Upper lobe of left lung (tissue), 6 donors: ENCODE data around the gene LRRK1. TPM values are rescaled to one million over a fixed set of nuclear protein-coding genes. Genes with fewer than 3 reads are reported as not detected.
A peak's percentile ranks its signal among the peaks of the same experiment; 100 is the strongest.

ENCODE experiments used
- ATAC-seq, 2 donors: fragments of 200-7000 bp; cut with Tn5 transposase; one replicate each; pipeline ENCODE4 v1.9.1; 2022; ENCODE audit warnings: mild to moderate bottlenecking in 2 of 2, moderate library complexity in 2 of 2; ENCODE audit not compliant: low FRiP score in 2 of 2
- DNase-seq, 2 donors: peaks; one replicate each; pipeline ENCODE4 v3.0.0-alpha.2; 2019 to 2020
- H3K27ac ChIP-seq, 4 donors: fragments of 200-600 bp; sonication (generic); one replicate each; pipeline ENCODE4 v1.5.1; 2016 to 2019
- H3K27me3 ChIP-seq, 4 donors: fragments of 200-600 bp; sonication (generic); one replicate each; pipeline ENCODE4 v1.5.1; 2017 to 2019
- H3K36me3 ChIP-seq, 4 donors: fragments of 200-600 bp; sonication (generic); one replicate each; pipeline ENCODE4 v1.5.1; 2016 to 2019
- H3K4me1 ChIP-seq, 4 donors: fragments of 200-600 bp; sonication (generic); one replicate each; pipeline ENCODE4 v1.5.1; 2018 to 2019
- H3K4me3 ChIP-seq, 4 donors: fragments of 200-600 bp; sonication (generic); one replicate each; pipeline ENCODE4 v1.5.1; 2017 to 2019; ENCODE audit warnings: mild to moderate bottlenecking in 2 of 4, moderate library complexity in 1 of 4
- H3K9me3 ChIP-seq, 4 donors: fragments of 200-600 bp; sonication (generic); one replicate each; pipeline ENCODE4 v1.5.1; 2018 to 2019
- CTCF ChIP-seq, 6 experiments: fragments of 450-650 bp in 4 of 6; fragments of 200-600 bp in 2 of 6; sonication (generic) in 2 of 6; IDR thresholded peaks; one replicate each; pipeline ENCODE4 v1.5.1; 2016 to 2019; ENCODE audit warnings: antibody characterized with exemption in 6 of 6
- EP300 ChIP-seq, 4 donors: sonication (generic); formaldehyde crosslinking; IDR thresholded peaks; one replicate each; pipeline ENCODE4 v1.5.1; 2017; ENCODE audit warnings: antibody characterized with exemption in 4 of 4, control low read depth in 2 of 4
- POLR2A ChIP-seq, 4 donors: fragments of 450-650 bp; IDR thresholded peaks; one replicate each; pipeline ENCODE4 v1.5.1; 2016 to 2017; ENCODE audit warnings: antibody characterized with exemption in 4 of 4, mild to moderate bottlenecking in 2 of 4
- POLR2AphosphoS5 ChIP-seq, 2 donors: sonication (generic); formaldehyde crosslinking; IDR thresholded peaks; one replicate each; pipeline ENCODE4 v1.5.1; 2017; ENCODE audit warnings: antibody characterized with exemption in 2 of 2
- WGBS, 2 donors: methylation state at CpG; one replicate each; pipeline ENCODE4 v1.1.5; 2017 to 2018; 5-methylcytosine and 5-hydroxymethylcytosine counted together
- total RNA-seq, 6 donors: library from RNA; depleted of rRNA in 4 of 6; stranded (reverse); fragments of >200 nt in 4 of 6; gene quantifications; one replicate each; pipeline versions ENCODE4 v1.1.0 to v1.2.1, GENCODE V29; 2016 to 2021
- donor health status: DM: no; HTN: no; CAD: no; lungs with moderate emphysema.
- donor health status: DM: no; HTN: yes; CAD: no; lungs with severe emphysema.

Gene LRRK1
- total RNA-seq, 6 donors from 2014 or later: 15.0 to 47.1 (median 31.2) TPM

GRCh38 chr15:101043011-101043410, 123.9 kb downstream of the LRRK1 start:
- no peaks in the 10 kb centered on the region for H3K9me3 ChIP-seq
- H3K27me3 ChIP-seq: no peaks in the 10 kb centered on the region
- TF ChIP-seq CTCF (IDR thresholded peaks at IDR 0.05) (no peak), POLR2A (IDR thresholded peaks at IDR 0.05) (no peak), POLR2AphosphoS5 (IDR thresholded peaks at IDR 0.05) (no peak), EP300 (IDR thresholded peaks at IDR 0.05) (no peak)
- WGBS, 2 donors: 93 to 100% methylated on average over 1 to 5 of the region's 5 CpGs
- peaks cover 0 to 4% (median 0%) of the 10 kb centered on the region in 4 donors for H3K4me1 ChIP-seq
- H3K27ac ChIP-seq: no peak overlapping the region
- ATAC-seq: no peak
- H3K4me3 ChIP-seq: no peak overlapping the region
- peaks cover 0 to 5% (median 0%) of the 10 kb centered on the region in 4 donors for H3K36me3 ChIP-seq
- peak in 1 of 2 donors; percentile 15 for DNase-seq

- H3K4me3 ChIP-seq: no peak overlapping the region
- 89 to 95% methylated on average over 12 to 13 of the region's 13 CpGs for WGBS, 2 donors
- peaks cover 0 to 10% (median 9%) of the 10 kb centered on the region in 4 donors for H3K36me3 ChIP-seq
- ATAC-seq (no peak), DNase-seq (no peak)
- no peak overlapping the region for H3K27ac ChIP-seq
- no peaks in the 10 kb centered on the region for H3K9me3 ChIP-seq
- TF ChIP-seq EP300 (IDR thresholded peaks at IDR 0.05) (no peak), POLR2A (IDR thresholded peaks at IDR 0.05) (no peak), CTCF (IDR thresholded peaks at IDR 0.05) (no peak), POLR2AphosphoS5 (IDR thresholded peaks at IDR 0.05) (no peak)
- H3K4me1 ChIP-seq: peaks cover 0 to 4% (median 0%) of the 10 kb centered on the region in 4 donors
- H3K27me3 ChIP-seq: no peaks in the 10 kb centered on the region
Measured at GRCh38 chr15:101043911-101044624, 124.9 kb downstream of the LRRK1 start.

- Histone ChIP-seq H3K9me3 (no peaks in the 10 kb centered on the region), H3K4me3 (no peak overlapping the region), H3K36me3 (peaks cover 0 to 16% (median 13%) of the 10 kb centered on the region in 4 donors), H3K27me3 (no peaks in the 10 kb centered on the region), H3K4me1 (peaks cover 0 to 4% (median 0%) of the 10 kb centered on the region in 4 donors), H3K27ac (peak overlapping the region in 1 of 4 donors; percentile 22)
- DNase-seq: no peak
- no peak for TF ChIP-seq CTCF (IDR thresholded peaks at IDR 0.05)
- TF ChIP-seq POLR2AphosphoS5 (IDR thresholded peaks at IDR 0.05): no peak
- no peak for TF ChIP-seq EP300 (IDR thresholded peaks at IDR 0.05)
- TF ChIP-seq POLR2A (IDR thresholded peaks at IDR 0.05): no peak
- WGBS, 2 donors: 88 to 93% methylated on average over 11 of the region's 11 CpGs
- ATAC-seq: no peak
Measured at GRCh38 chr15:101044625-101045235, 125.6 kb downstream of the LRRK1 start.

- Histone ChIP-seq H3K36me3 (peaks cover 0 to 18% (median 13%) of the 10 kb centered on the region in 4 donors), H3K27me3 (no peaks in the 10 kb centered on the region), H3K4me3 (no peak overlapping the region), H3K27ac (peak overlapping the region in 3 of 4 donors; percentile 0 to 23 (median 22)), H3K9me3 (no peaks in the 10 kb centered on the region), H3K4me1 (peaks cover 0 to 4% (median 0%) of the 10 kb centered on the region in 4 donors)
- TF ChIP-seq CTCF (IDR thresholded peaks at IDR 0.05): no peak
- peak in 1 of 2 donors; percentile 23 for TF ChIP-seq POLR2AphosphoS5 (IDR thresholded peaks at IDR 0.05)
- DNase-seq: peak in 1 of 2 donors; percentile 15
- WGBS, 2 donors: 78 to 81% methylated on average over 14 of the region's 14 CpGs
- no peak for ATAC-seq
Measured at GRCh38 chr15:101045236-101045646, 126.1 kb downstream of the LRRK1 start.
